H54 (cell line): ENCODE results near the gene ARHGEF10L.

Source experiments
- DNase-seq: peaks from one replicate; pipeline ENCODE4 v3.0.0; 2011; ENCODE audit warnings: low spot score, mixed read lengths; ENCODE audit not compliant: insufficient read length
- FAIRE-seq: peaks from 3 replicates; lab custom pipeline; 2011; peaks lifted over from hg19 to GRCh38; lab: Jason Lieb, UNC
- POLR2A ChIP-seq: IDR thresholded peaks from 2 replicates; pipeline ENCODE4 v1.6.1; 2011; ENCODE audit warnings: low read depth, mild to moderate bottlenecking, low read length

ARHGEF10L gene

GRCh38 chr1:17511188-17511587, 28.3 kb upstream of the ARHGEF10L start:
- no peak for DNase-seq
- FAIRE-seq: no peak
- TF ChIP-seq POLR2A: no peak

GRCh38 chr1:17513131-17513530, 26.4 kb upstream of the ARHGEF10L start:
- DNase-seq (no peak), FAIRE-seq (no peak)
- TF ChIP-seq POLR2A: no peak

GRCh38 chr1:17514776-17515175, 24.7 kb upstream of the ARHGEF10L start:
- FAIRE-seq: no peak
- DNase-seq: no peak
- no peak for TF ChIP-seq POLR2A

GRCh38 chr1:17515902-17516301, 23.6 kb upstream of the ARHGEF10L start:
- FAIRE-seq (no peak), DNase-seq (no peak)
- no peak for TF ChIP-seq POLR2A

GRCh38 chr1:17516303-17517214, 22.9 kb upstream of the ARHGEF10L start:
- DNase-seq: no peak
- no peak for FAIRE-seq
- no peak for TF ChIP-seq POLR2A

- TF ChIP-seq POLR2A: no peak
- FAIRE-seq: no peak
- DNase-seq: no peak
These were observed 19.5 kb upstream of the ARHGEF10L start for GRCh38 chr1:17520041-17520440.

- no peak for TF ChIP-seq POLR2A
- FAIRE-seq (no peak), DNase-seq (no peak)
These were observed 18.8 kb upstream of the ARHGEF10L start for GRCh38 chr1:17520473-17521319.

- DNase-seq: no peak
- FAIRE-seq: no peak
- no peak for TF ChIP-seq POLR2A
These were observed 17.4 kb upstream of the ARHGEF10L start for GRCh38 chr1:17521946-17522612.

- no peak for DNase-seq
- no peak for FAIRE-seq
These were observed 16.0 kb upstream of the ARHGEF10L start for GRCh38 chr1:17523321-17524041.

GRCh38 chr1:17524645-17525044, 14.9 kb upstream of the ARHGEF10L start:
- no peak for DNase-seq
- no peak for FAIRE-seq
- TF ChIP-seq POLR2A: no peak

More at GRCh38 chr1:17523321-17524041, 16.0 kb upstream of the ARHGEF10L start:
- TF ChIP-seq POLR2A: no peak

- FAIRE-seq (no peak), DNase-seq (no peak)
These were observed 13.4 kb upstream of the ARHGEF10L start for GRCh38 chr1:17525996-17526686.

More at GRCh38 chr1:17525996-17526686, 13.4 kb upstream of the ARHGEF10L start:
- no peak for TF ChIP-seq POLR2A
